Measurements from ENCODE around the gene SPTBN1.

Gene SPTBN1

GRCh38 chr2:54577035-54577434 lies 120.9 kb downstream of the SPTBN1 start:
- Histone ChIP-seq H4K12ac (ENCODE audit: low read depth, low read length) (no peak overlapping the region), H2BK12ac (ENCODE audit: low read length) (no peak overlapping the region), H3K4me1 (ENCODE audit: control insufficient read depth in 1 of 2, insufficient read depth in 2 of 2, low read length in 2 of 2) (peaks cover 15 to 20% of the 10 kb centered on the region in 2 experiments), H2AFZ (ENCODE audit: insufficient read depth, low read length, poor library complexity) (no peak overlapping the region), H3K4me3 (ENCODE audit: low read depth, low read length) (no peak overlapping the region), H3K9ac (ENCODE audit: low read length) (no peak overlapping the region), H3K27ac (ENCODE audit: low read depth, low read length) (no peak overlapping the region), H3K36me3 (ENCODE audit: control insufficient read depth in 1 of 2, insufficient read depth in 2 of 2, low read length in 2 of 2) (no peaks in the 10 kb centered on the region), H2BK120ac (ENCODE audit: insufficient read depth, low read length, poor library complexity) (no peak overlapping the region), H3K4ac (ENCODE audit: low read depth, low read length) (no peak overlapping the region), H3K9me3 (ENCODE audit: insufficient read depth, low read depth, low read length) (no peaks in the 10 kb centered on the region), H3K79me1 (ENCODE audit: low read length) (peaks cover 1% of the 10 kb centered on the region), H4K8ac (ENCODE audit: low read depth, low read length) (no peak overlapping the region), H2AK5ac (ENCODE audit: low read length) (no peak overlapping the region), H3K23ac (ENCODE audit: low read length) (no peak overlapping the region), H3K14ac (ENCODE audit: low read length) (no peak overlapping the region), H3K4me2 (ENCODE audit: low read length) (no peak overlapping the region), H3K27me3 (ENCODE audit: insufficient read depth, low read length) (no peaks in the 10 kb centered on the region), H3K79me2 (ENCODE audit: control insufficient read depth, insufficient read depth, low read length, poor library complexity) (peaks cover 3% of the 10 kb centered on the region), H3K18ac (ENCODE audit: low read length) (no peak overlapping the region), H4K91ac (ENCODE audit: low read depth, low read length) (no peak overlapping the region), H2BK5ac (ENCODE audit: low read depth, low read length, poor library complexity) (no peak overlapping the region)
- WGBS (ENCODE audit: extremely low coverage, insufficient coverage, insufficient read length): no CpG with 5 or more reads among the region's 3 CpGs
- no peak for DNase-seq

- H3K79me2 ChIP-seq (ENCODE audit: control insufficient read depth, insufficient read depth, low read length, poor library complexity): peaks cover 3% of the 10 kb centered on the region
Measured at GRCh38 chr2:54577944-54578647, 122.0 kb downstream of the SPTBN1 start.

GRCh38 chr2:54578648-54579045 lies 122.5 kb downstream of the SPTBN1 start:
- Histone ChIP-seq H3K27me3 (ENCODE audit: insufficient read depth, low read length) (no peaks in the 10 kb centered on the region), H2AK5ac (ENCODE audit: low read length) (no peak overlapping the region), H2BK5ac (ENCODE audit: low read depth, low read length, poor library complexity) (no peak overlapping the region), H2BK12ac (ENCODE audit: low read length) (no peak overlapping the region), H3K4me1 (ENCODE audit: control insufficient read depth in 1 of 2, insufficient read depth in 2 of 2, low read length in 2 of 2) (peaks cover 9 to 10% of the 10 kb centered on the region in 2 experiments), H3K36me3 (ENCODE audit: control insufficient read depth in 1 of 2, insufficient read depth in 2 of 2, low read length in 2 of 2) (no peaks in the 10 kb centered on the region), H3K9me3 (ENCODE audit: insufficient read depth, low read depth, low read length) (no peaks in the 10 kb centered on the region), H3K9ac (ENCODE audit: low read length) (no peak overlapping the region), H3K27ac (ENCODE audit: low read depth, low read length) (no peak overlapping the region), H4K91ac (ENCODE audit: low read depth, low read length) (no peak overlapping the region), H3K79me1 (ENCODE audit: low read length) (no peaks in the 10 kb centered on the region), H3K18ac (ENCODE audit: low read length) (no peak overlapping the region), H4K12ac (ENCODE audit: low read depth, low read length) (no peak overlapping the region), H3K23ac (ENCODE audit: low read length) (no peak overlapping the region), H2AFZ (ENCODE audit: insufficient read depth, low read length, poor library complexity) (no peak overlapping the region), H2BK120ac (ENCODE audit: insufficient read depth, low read length, poor library complexity) (no peak overlapping the region), H3K79me2 (ENCODE audit: control insufficient read depth, insufficient read depth, low read length, poor library complexity) (peaks cover 3% of the 10 kb centered on the region), H4K8ac (ENCODE audit: low read depth, low read length) (no peak overlapping the region), H3K4me2 (ENCODE audit: low read length) (no peak overlapping the region), H3K4ac (ENCODE audit: low read depth, low read length) (no peak overlapping the region), H3K4me3 (ENCODE audit: low read depth, low read length) (no peak overlapping the region), H3K14ac (ENCODE audit: low read length) (no peak overlapping the region)
- no peak for DNase-seq

More at GRCh38 chr2:54577944-54578647, 122.0 kb downstream of the SPTBN1 start:
- Histone ChIP-seq H3K27ac (ENCODE audit: low read depth, low read length) (no peak overlapping the region), H3K23ac (ENCODE audit: low read length) (no peak overlapping the region), H3K4ac (ENCODE audit: low read depth, low read length) (no peak overlapping the region), H3K4me2 (ENCODE audit: low read length) (no peak overlapping the region), H3K36me3 (ENCODE audit: control insufficient read depth in 1 of 2, insufficient read depth in 2 of 2, low read length in 2 of 2) (no peaks in the 10 kb centered on the region), H4K91ac (ENCODE audit: low read depth, low read length) (no peak overlapping the region), H4K12ac (ENCODE audit: low read depth, low read length) (no peak overlapping the region), H3K27me3 (ENCODE audit: insufficient read depth, low read length) (no peaks in the 10 kb centered on the region), H2BK5ac (ENCODE audit: low read depth, low read length, poor library complexity) (no peak overlapping the region), H3K14ac (ENCODE audit: low read length) (no peak overlapping the region), H3K18ac (ENCODE audit: low read length) (no peak overlapping the region), H4K8ac (ENCODE audit: low read depth, low read length) (no peak overlapping the region), H2AFZ (ENCODE audit: insufficient read depth, low read length, poor library complexity) (no peak overlapping the region), H3K9ac (ENCODE audit: low read length) (no peak overlapping the region), H2BK12ac (ENCODE audit: low read length) (no peak overlapping the region), H3K9me3 (ENCODE audit: insufficient read depth, low read depth, low read length) (no peaks in the 10 kb centered on the region), H2AK5ac (ENCODE audit: low read length) (no peak overlapping the region), H3K79me1 (ENCODE audit: low read length) (no peaks in the 10 kb centered on the region), H3K4me1 (ENCODE audit: control insufficient read depth in 1 of 2, insufficient read depth in 2 of 2, low read length in 2 of 2) (peaks cover 12 to 14% of the 10 kb centered on the region in 2 experiments), H3K4me3 (ENCODE audit: low read depth, low read length) (no peak overlapping the region), H2BK120ac (ENCODE audit: insufficient read depth, low read length, poor library complexity) (no peak overlapping the region)
- DNase-seq: no peak
- WGBS (ENCODE audit: extremely low coverage, insufficient coverage, insufficient read length): no CpG with 5 or more reads among the region's 6 CpGs

GRCh38 chr2:54579061-54579681 lies 123.0 kb downstream of the SPTBN1 start:
- no peak for DNase-seq
- Histone ChIP-seq H2BK120ac (ENCODE audit: insufficient read depth, low read length, poor library complexity) (no peak overlapping the region), H3K9ac (ENCODE audit: low read length) (no peak overlapping the region), H4K12ac (ENCODE audit: low read depth, low read length) (no peak overlapping the region), H3K27ac (ENCODE audit: low read depth, low read length) (no peak overlapping the region), H2AFZ (ENCODE audit: insufficient read depth, low read length, poor library complexity) (peak overlapping the region; percentile 17), H3K27me3 (ENCODE audit: insufficient read depth, low read length) (no peaks in the 10 kb centered on the region), H3K18ac (ENCODE audit: low read length) (no peak overlapping the region), H3K4me3 (ENCODE audit: low read depth, low read length) (no peak overlapping the region), H3K14ac (ENCODE audit: low read length) (no peak overlapping the region), H3K79me2 (ENCODE audit: control insufficient read depth, insufficient read depth, low read length, poor library complexity) (peaks cover 3% of the 10 kb centered on the region), H3K4ac (ENCODE audit: low read depth, low read length) (peak overlapping the region; percentile 52), H2BK5ac (ENCODE audit: low read depth, low read length, poor library complexity) (no peak overlapping the region), H3K4me2 (ENCODE audit: low read length) (no peak overlapping the region), H3K9me3 (ENCODE audit: insufficient read depth, low read depth, low read length) (no peaks in the 10 kb centered on the region), H4K91ac (ENCODE audit: low read depth, low read length) (no peak overlapping the region), H3K79me1 (ENCODE audit: low read length) (no peaks in the 10 kb centered on the region), H2AK5ac (ENCODE audit: low read length) (no peak overlapping the region), H4K8ac (ENCODE audit: low read depth, low read length) (no peak overlapping the region), H2BK12ac (ENCODE audit: low read length) (no peak overlapping the region), H3K23ac (ENCODE audit: low read length) (no peak overlapping the region), H3K36me3 (ENCODE audit: control insufficient read depth in 1 of 2, insufficient read depth in 2 of 2, low read length in 2 of 2) (no peaks in the 10 kb centered on the region), H3K4me1 (ENCODE audit: control insufficient read depth in 1 of 2, insufficient read depth in 2 of 2, low read length in 2 of 2) (peaks cover 6 to 7% of the 10 kb centered on the region in 2 experiments)
- no CpG with 5 or more reads among the region's 8 CpGs for WGBS (ENCODE audit: extremely low coverage, insufficient coverage, insufficient read length)
